MM.1S (cell line): Measurements from ENCODE around the gene USP10.
"Not testable (repeated sequence)": the region's sequence is repeated elsewhere in the genome, so short reads cannot be mapped to it uniquely, and the experiment has no call there.

ENCODE experiments used
- DNase-seq: peaks from one replicate; pipeline ENCODE4 v3.0.0-alpha.2; 2015
- H2AFZ ChIP-seq: fragments of 300-600 bp; sonication (generic); 2 replicates; pipeline ENCODE4 v1.6.0; 2016; ENCODE audit warnings: antibody characterized with exemption, low read length
- H3F3A ChIP-seq: fragments of 300-600 bp; sonication (generic); 2 replicates; pipeline ENCODE4 v1.6.1; 2016; ENCODE audit warnings: mild to moderate bottlenecking, antibody characterized with exemption, low read length, moderate library complexity, mixed read lengths; ENCODE audit not compliant: insufficient read depth
- H3K27ac ChIP-seq: fragments of 300-600 bp; sonication (generic); 2 replicates; pipeline ENCODE4 v1.5.1; 2016; ENCODE audit warnings: mild to moderate bottlenecking, low read length
- H3K27me3 ChIP-seq: fragments of 300-600 bp; sonication (generic); replicated peaks from 2 replicates; pipeline ENCODE4 v1.6.0; 2016; ENCODE audit warnings: low read length; ENCODE audit not compliant: insufficient read depth
- H3K36me3 ChIP-seq: fragments of 300-600 bp; sonication (generic); replicated peaks from 2 replicates; pipeline ENCODE4 v1.6.1; 2016; ENCODE audit warnings: mild to moderate bottlenecking, low read length, mixed read lengths; ENCODE audit not compliant: insufficient read depth
- H3K4me1 ChIP-seq: fragments of 300-600 bp; sonication (generic); 2 replicates; pipeline ENCODE4 v1.6.1; 2016; ENCODE audit warnings: low read length, mixed read lengths
- H3K4me2 ChIP-seq: fragments of 300-600 bp; sonication (generic); 2 replicates; pipeline ENCODE4 v1.6.0; 2016; ENCODE audit warnings: low read depth, low read length
- H3K4me3 ChIP-seq: fragments of 300-600 bp; sonication (generic); 2 replicates; pipeline ENCODE4 v1.5.1; 2016; ENCODE audit warnings: low read length, mixed read lengths
- H3K79me2 ChIP-seq: fragments of 300-600 bp; sonication (generic); 2 replicates; pipeline ENCODE4 v1.6.1; 2016; ENCODE audit warnings: mixed run types, low read length, mixed read lengths
- H3K9ac ChIP-seq: fragments of 300-600 bp; sonication (generic); 2 replicates; pipeline ENCODE4 v1.6.1; 2016; ENCODE audit warnings: low read length, mixed read lengths
- H3K9me2 ChIP-seq: fragments of 300-600 bp; sonication (generic); replicated peaks from 2 replicates; pipeline ENCODE4 v1.6.1; 2016; ENCODE audit warnings: mild to moderate bottlenecking, low read length, mixed read lengths; ENCODE audit not compliant: insufficient read depth
- H3K9me3 ChIP-seq: fragments of 300-600 bp; sonication (generic); replicated peaks from 2 replicates; pipeline ENCODE4 v1.6.1; 2016; ENCODE audit warnings: mild to moderate bottlenecking, low read length, mixed read lengths; ENCODE audit not compliant: insufficient read depth
- H4K20me1 ChIP-seq: fragments of 300-600 bp; sonication (generic); 2 replicates; pipeline ENCODE4 v1.6.1; 2016; ENCODE audit warnings: mild to moderate bottlenecking, low read length, moderate library complexity, mixed read lengths; ENCODE audit not compliant: insufficient read depth
- CTCF ChIP-seq: fragments of 300-600 bp; sonication (generic); IDR thresholded peaks from 2 replicates; pipeline ENCODE4 v1.5.1; 2016; ENCODE audit warnings: antibody characterized with exemption, low read length, mixed read lengths
- EZH2 ChIP-seq: fragments of 300-600 bp; sonication (generic); optimal IDR thresholded peaks from 2 replicates; pipeline ENCODE3; 2017; ENCODE audit warnings: low read depth, mild to moderate bottlenecking, antibody characterized with exemption, low read length, mixed read lengths
- EZH2phosphoT487 ChIP-seq: fragments of 300-600 bp; sonication (generic); IDR thresholded peaks from 2 replicates; pipeline ENCODE4 v1.6.1; 2018; ENCODE audit warnings: antibody characterized with exemption, low read length

Gene USP10

GRCh38 chr16:84686707-84687298, 13.0 kb upstream of the USP10 start:
- H3K9me2 ChIP-seq: no peaks in the 10 kb centered on the region
- H2AFZ ChIP-seq: no peak overlapping the region
- TF ChIP-seq CTCF: no peak
- TF ChIP-seq EZH2phosphoT487: no peak
- TF ChIP-seq EZH2: no peak
- no peak overlapping the region for H3K9ac ChIP-seq
- no peaks in the 10 kb centered on the region for H3K27me3 ChIP-seq
- H3K79me2 ChIP-seq: no peaks in the 10 kb centered on the region
- no peak overlapping the region for H3K4me3 ChIP-seq
- no peaks in the 10 kb centered on the region for H4K20me1 ChIP-seq
- no peaks in the 10 kb centered on the region for H3F3A ChIP-seq
- no peak overlapping the region for H3K4me2 ChIP-seq
- H3K4me1 ChIP-seq: no peaks in the 10 kb centered on the region
- no peak for DNase-seq
- H3K36me3 ChIP-seq: no peaks in the 10 kb centered on the region
- H3K27ac ChIP-seq: no peak overlapping the region
- H3K9me3 ChIP-seq: no peaks in the 10 kb centered on the region

GRCh38 chr16:84687715-84688114, 12.1 kb upstream of the USP10 start:
- Histone ChIP-seq H2AFZ (no peak overlapping the region), H3K4me2 (no peak overlapping the region)
- DNase-seq: no peak

GRCh38 chr16:84688163-84688562, 11.6 kb upstream of the USP10 start:
- H3K9ac ChIP-seq, DNase-seq, H3K4me3 ChIP-seq, H3K9me2 ChIP-seq, H3K27me3 ChIP-seq, H3K4me1 ChIP-seq, H3K36me3 ChIP-seq, H3K4me2 ChIP-seq, H4K20me1 ChIP-seq, H3K27ac ChIP-seq, H2AFZ ChIP-seq, H3K79me2 ChIP-seq, H3F3A ChIP-seq, H3K9me3 ChIP-seq: not testable (repeated sequence)

More at GRCh38 chr16:84687715-84688114, 12.1 kb upstream of the USP10 start:
- H3K36me3 ChIP-seq: no peaks in the 10 kb centered on the region
- H3K9me3 ChIP-seq: no peaks in the 10 kb centered on the region
- no peak overlapping the region for H3K4me3 ChIP-seq
- H4K20me1 ChIP-seq: no peaks in the 10 kb centered on the region
- no peak overlapping the region for H3K27ac ChIP-seq
- no peaks in the 10 kb centered on the region for H3K27me3 ChIP-seq
- no peaks in the 10 kb centered on the region for H3K9me2 ChIP-seq
- TF ChIP-seq CTCF (no peak), EZH2phosphoT487 (no peak)
- no peaks in the 10 kb centered on the region for H3K4me1 ChIP-seq
- no peaks in the 10 kb centered on the region for H3F3A ChIP-seq
- no peaks in the 10 kb centered on the region for H3K79me2 ChIP-seq
- no peak overlapping the region for H3K9ac ChIP-seq

GRCh38 chr16:84689111-84689510, 10.7 kb upstream of the USP10 start:
- no peaks in the 10 kb centered on the region for H3K9me3 ChIP-seq
- no peak overlapping the region for H3K4me3 ChIP-seq
- H3K4me1 ChIP-seq: no peaks in the 10 kb centered on the region
- TF ChIP-seq CTCF (no peak), EZH2phosphoT487 (no peak), EZH2 (no peak)
- H3F3A ChIP-seq: no peaks in the 10 kb centered on the region
- H2AFZ ChIP-seq: no peak overlapping the region
- no peak overlapping the region for H3K4me2 ChIP-seq
- no peak for DNase-seq
- H3K9ac ChIP-seq: no peak overlapping the region
- H3K27ac ChIP-seq: no peak overlapping the region
- H3K9me2 ChIP-seq: no peaks in the 10 kb centered on the region
- no peaks in the 10 kb centered on the region for H3K27me3 ChIP-seq
- H4K20me1 ChIP-seq: no peaks in the 10 kb centered on the region
- no peaks in the 10 kb centered on the region for H3K79me2 ChIP-seq
- H3K36me3 ChIP-seq: no peaks in the 10 kb centered on the region
